ENCODE data around the gene OTX1. TPM values are rescaled to one million over a fixed set of nuclear protein-coding genes. Genes with fewer than 3 reads are reported as not detected.

OTX1 gene
- total and polyA plus RNA-seq, 2 of the 8 experiments (the other 6 are each of a cell fraction or from before 2014, with no cell fraction given), result 0.24 to 3.3 TPM

DNA sequence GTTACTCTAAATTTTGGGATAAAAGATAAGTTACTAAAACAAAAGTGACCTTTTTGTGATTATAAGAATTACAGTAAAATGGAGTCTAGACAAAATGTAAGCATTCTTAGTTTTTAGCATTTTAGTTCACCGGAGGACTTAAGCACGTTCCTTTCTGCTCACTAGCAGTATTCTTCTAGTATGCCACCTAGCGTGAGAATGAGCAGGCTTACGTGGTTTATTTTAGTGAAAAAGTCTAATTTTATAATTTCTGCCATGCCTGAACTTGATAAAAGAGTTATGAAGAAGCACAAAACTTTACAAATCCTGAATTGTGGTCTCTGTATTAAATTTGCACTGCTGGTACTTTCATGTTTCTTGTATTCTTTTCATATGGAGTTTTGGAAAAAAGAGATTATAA lies 12.6 kb upstream of the OTX1 start:
- 85% methylated on average over 4 of the region's 4 CpGs; no CpG with 5 or more reads in 1 of the 2 experiments for WGBS, 2 experiments (ENCODE audit: extremely low coverage in 1 of 2, insufficient coverage in 1 of 2, insufficient read length in 1 of 2, insufficient replicate concordance in 2 of 2, low coverage in 1 of 2, low lambda C conversion rate in 2 of 2, missing lambda C conversion rate in 1 of 2)
- H3K56ac ChIP-seq (replicated peaks; ENCODE audit: insufficient read length, low read depth, low read length), result no peak overlapping the region
- no peak overlapping the region for H3K23ac ChIP-seq (ENCODE audit: insufficient read length)
- H4K20me1 ChIP-seq (replicated peaks in 1 of 2; ENCODE audit: control insufficient read depth in 1 of 2, insufficient read depth in 2 of 2, low read length in 2 of 2), result no peaks in the 10 kb centered on the region
- no peak overlapping the region for H3K27ac ChIP-seq (ENCODE audit: low read depth, low read length)
- TF ChIP-seq KDM4A (IDR thresholded peaks at IDR 0.05; ENCODE audit: low read depth, low read length, severe bottlenecking) (no peak), SIN3A (conservative IDR thresholded peaks at IDR 0.05 in 1 of 2, IDR thresholded peaks at IDR 0.05 in 1 of 2; ENCODE audit: low read depth in 1 of 2, low read length in 2 of 2) (no peak), KDM5A (IDR thresholded peaks at IDR 0.05; ENCODE audit: low read length) (no peak), TCF12 (IDR thresholded peaks at IDR 0.05; ENCODE audit: low read depth, low read length) (no peak), TBP (IDR thresholded peaks at IDR 0.05; ENCODE audit: low read depth, low read length) (no peak), HDAC6 (IDR thresholded peaks at IDR 0.05; ENCODE audit: low read depth, low read length) (no peak), POLR2AphosphoS5 (IDR thresholded peaks at IDR 0.05; ENCODE audit: low read depth, low read length) (no peak), MAFK (IDR thresholded peaks at IDR 0.05; ENCODE audit: low read depth, low read length) (no peak)
- H3K23me2 ChIP-seq (ENCODE audit: low read depth, low read length), result no peaks in the 10 kb centered on the region; the same call in 1 of the 2 replicates
- H4K8ac ChIP-seq (ENCODE audit: extremely low read depth, insufficient read depth, low read length), result no peak overlapping the region
- no peaks in the 10 kb centered on the region for H3K79me2 ChIP-seq (ENCODE audit: control insufficient read depth in 1 of 2, insufficient read depth in 2 of 2, low read length in 2 of 2)
- no peak overlapping the region for H2BK120ac ChIP-seq (replicated peaks; ENCODE audit: low read depth, low read length)
- no peaks in the 10 kb centered on the region for H3K27me3 ChIP-seq (replicated peaks in 1 of 4; ENCODE audit: control insufficient read depth in 3 of 4, extremely low read depth in 1 of 4, insufficient read depth in 3 of 4, low read length in 3 of 4)
- CTCF ChIA-PET (ENCODE audit: partially characterized antibody), result interaction anchor here (1.9 kb wide), 1 partner anchor 16 kb away, joined by 5 read pairs; no protein-coding TSS in a partner anchor
- H2BK15ac ChIP-seq (ENCODE audit: low read length), result no peak overlapping the region
- H4K91ac ChIP-seq (replicated peaks; ENCODE audit: insufficient read length, low read length), result no peak overlapping the region
- H3K14ac ChIP-seq (ENCODE audit: insufficient read length), result no peak overlapping the region
- no peaks in the 10 kb centered on the region for H3K79me1 ChIP-seq (ENCODE audit: low read depth, low read length)
- no peaks in the 10 kb centered on the region for H3K36me3 ChIP-seq (ENCODE audit: control insufficient read depth in 2 of 4, insufficient read depth in 4 of 4, low read length in 3 of 4)
- no peak overlapping the region for H3K4ac ChIP-seq (replicated peaks; ENCODE audit: insufficient read length, low read depth, low read length)
- no peak overlapping the region for H2AFZ ChIP-seq (ENCODE audit: low read length)
- H3K9ac ChIP-seq (replicated peaks in 1 of 4; ENCODE audit: extremely low read depth in 1 of 4, low read depth in 3 of 4, low read length in 3 of 4), result no peak overlapping the region
- DNase-seq (ENCODE audit: low read depth in 1 of 2, low spot score in 2 of 2) (no peak), FAIRE-seq (peak; percentile 39)
- no peak overlapping the region for H2BK20ac ChIP-seq (ENCODE audit: low read length)
- POLR2A ChIA-PET (ENCODE audit: partially characterized antibody), result interaction anchor here (1.0 kb wide), 1 partner anchor 26 kb away, joined by 3 read pairs; no protein-coding TSS in a partner anchor
- H3K9me3 ChIP-seq (ENCODE audit: insufficient read depth in 2 of 2, low read depth in 1 of 2, low read length in 1 of 2), result no peaks in the 10 kb centered on the region
- no peak overlapping the region for H2AK5ac ChIP-seq (ENCODE audit: low read depth, low read length)
- H3K4me3 ChIP-seq (ENCODE audit: extremely low read depth in 1 of 4, insufficient read depth in 2 of 4, low read depth in 3 of 4, low read length in 4 of 4), result no peak overlapping the region
- H2BK12ac ChIP-seq (ENCODE audit: low read depth, low read length), result no peak overlapping the region
- H3K4me2 ChIP-seq (ENCODE audit: insufficient read depth in 1 of 2, low read depth in 2 of 2, low read length in 2 of 2), result no peak overlapping the region
- no peak overlapping the region for H2BK5ac ChIP-seq (ENCODE audit: low read depth, low read length)
- H3K4me1 ChIP-seq (replicated peaks in 1 of 4; ENCODE audit: control insufficient read depth in 3 of 4, insufficient read depth in 4 of 4, low read length in 3 of 4), result peaks cover 0 to 3% (median under 1%) of the 10 kb centered on the region in 4 experiments; a peak in 3 of 7 replicates
- no peak overlapping the region for H4K5ac ChIP-seq (ENCODE audit: insufficient read length, low read depth, low read length)
- H3K18ac ChIP-seq (ENCODE audit: extremely low read depth, low read length), result no peak overlapping the region

Data from H1 (cell line).